Central memory CD8-positive, alpha-beta T cell (primary cell): Measurements from ENCODE around the gene GUCY2F.

Experiments
- ATAC-seq: fragments of 150-1000 bp; cut with Tn5 transposase; replicated peaks from 2 replicates; pipeline ENCODE4 v1.10.0; 2022; ENCODE audit warnings: mild to moderate bottlenecking, moderate FRiP score, moderate number of reproducible peaks; ENCODE audit not compliant: poor library complexity, severe bottlenecking; ENCODE audit errors: extremely low read depth
- DNase-seq, 2 donors: peaks; one replicate each; pipeline ENCODE4 v3.0.0; 2021; ENCODE audit warnings: low spot score in 2 of 2
- H3K27ac Mint-ChIP-seq: one replicate; pipeline ENCODE4 v1.8.0; 2022; ENCODE audit warnings: low read depth, mild to moderate bottlenecking, moderate library complexity, mixed read lengths
- H3K27me3 Mint-ChIP-seq: one replicate; pipeline ENCODE4 v1.8.0; 2022; ENCODE audit warnings: mixed read lengths
- H3K36me3 Mint-ChIP-seq: one replicate; pipeline ENCODE4 v1.8.0; 2022; ENCODE audit warnings: mild to moderate bottlenecking, moderate library complexity, mixed read lengths; ENCODE audit not compliant: insufficient read depth
- H3K4me1 Mint-ChIP-seq: one replicate; pipeline ENCODE4 v1.8.0; 2022; ENCODE audit warnings: mixed read lengths
- H3K4me3 Mint-ChIP-seq: one replicate; pipeline ENCODE4 v1.8.0; 2022; ENCODE audit warnings: mild to moderate bottlenecking, moderate library complexity, mixed read lengths
- H3K9me3 Mint-ChIP-seq: one replicate; pipeline ENCODE4 v1.8.0; 2022; ENCODE audit warnings: mixed read lengths

Gene GUCY2F

DNA sequence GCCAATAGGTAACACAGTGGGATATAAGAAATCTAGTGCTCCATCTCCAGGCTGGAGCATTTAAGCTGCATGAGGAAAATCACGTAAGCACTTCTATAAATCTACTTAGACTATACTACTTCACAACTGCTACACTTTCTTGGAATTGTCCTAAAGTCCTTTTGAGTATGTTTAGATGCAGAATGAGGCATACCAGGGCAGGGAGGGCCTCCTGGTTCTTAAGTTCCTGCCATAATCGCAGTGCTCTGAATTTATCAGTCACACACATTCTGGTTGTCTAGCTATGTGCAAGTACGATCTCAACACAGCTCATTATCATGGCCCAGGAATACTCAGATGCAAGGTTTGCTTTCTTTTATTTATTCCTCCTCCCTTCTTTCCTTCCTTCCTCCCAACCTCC lies 130.3 kb downstream of the GUCY2F start:
- H3K9me3 Mint-ChIP-seq = no peaks in the 10 kb centered on the region
- H3K4me1 Mint-ChIP-seq = no peaks in the 10 kb centered on the region
- H3K27me3 Mint-ChIP-seq = no peaks in the 10 kb centered on the region
- H3K36me3 Mint-ChIP-seq = no peaks in the 10 kb centered on the region
- H3K4me3 Mint-ChIP-seq = no peak overlapping the region
- ATAC-seq (no peak), DNase-seq (no peak)
- no peak overlapping the region for H3K27ac Mint-ChIP-seq

DNA sequence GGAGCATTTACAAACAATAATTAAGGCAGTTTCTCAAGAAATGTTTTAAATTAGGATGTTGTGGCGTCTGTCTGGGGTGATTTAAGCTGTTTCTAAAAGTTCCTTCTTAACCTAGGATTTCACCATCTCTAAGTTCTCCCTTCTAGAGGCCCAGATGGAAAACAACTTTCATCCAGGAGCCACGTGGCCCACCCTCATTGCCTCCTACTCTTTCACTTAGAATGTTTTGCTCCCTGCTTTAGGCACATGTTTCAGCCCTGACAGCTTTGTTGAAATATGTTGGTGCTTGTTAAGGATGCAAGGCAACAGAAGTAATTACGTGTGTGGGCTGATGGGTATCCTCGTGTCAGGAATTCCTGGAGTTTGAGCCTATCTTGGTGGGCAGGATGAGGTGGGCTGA lies 131.3 kb downstream of the GUCY2F start:
- DNase-seq (no peak), ATAC-seq (no peak)
- Mint-ChIP-seq H3K4me3 (no peak overlapping the region), H3K27ac (no peak overlapping the region), H3K36me3 (no peaks in the 10 kb centered on the region), H3K27me3 (no peaks in the 10 kb centered on the region), H3K4me1 (no peaks in the 10 kb centered on the region), H3K9me3 (no peaks in the 10 kb centered on the region)

DNA sequence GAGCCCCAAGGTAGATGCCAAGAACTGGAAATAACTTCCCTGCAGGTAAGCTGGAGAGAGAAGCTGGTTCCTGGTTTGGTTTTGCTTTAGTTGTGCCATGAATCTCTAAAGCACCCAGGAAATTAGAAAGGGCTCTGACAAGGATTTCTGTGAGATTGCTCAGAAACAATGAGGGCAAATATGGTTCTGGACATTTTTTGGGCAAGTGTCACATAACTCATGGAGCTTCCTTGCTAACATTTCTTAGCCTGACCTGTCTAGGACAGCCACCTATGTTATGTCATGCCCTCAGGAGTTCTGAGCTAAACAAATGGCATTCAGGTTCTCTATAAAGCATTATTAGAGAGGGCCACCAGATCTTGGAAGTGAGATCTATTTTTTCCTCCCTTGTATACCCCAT lies 131.8 kb downstream of the GUCY2F start:
- no peak overlapping the region for H3K27ac Mint-ChIP-seq
- ATAC-seq (no peak), DNase-seq (no peak)
- H3K36me3 Mint-ChIP-seq = no peaks in the 10 kb centered on the region
- no peak overlapping the region for H3K4me3 Mint-ChIP-seq
- H3K27me3 Mint-ChIP-seq = no peaks in the 10 kb centered on the region
- H3K4me1 Mint-ChIP-seq = no peaks in the 10 kb centered on the region
- H3K9me3 Mint-ChIP-seq = no peaks in the 10 kb centered on the region

DNA sequence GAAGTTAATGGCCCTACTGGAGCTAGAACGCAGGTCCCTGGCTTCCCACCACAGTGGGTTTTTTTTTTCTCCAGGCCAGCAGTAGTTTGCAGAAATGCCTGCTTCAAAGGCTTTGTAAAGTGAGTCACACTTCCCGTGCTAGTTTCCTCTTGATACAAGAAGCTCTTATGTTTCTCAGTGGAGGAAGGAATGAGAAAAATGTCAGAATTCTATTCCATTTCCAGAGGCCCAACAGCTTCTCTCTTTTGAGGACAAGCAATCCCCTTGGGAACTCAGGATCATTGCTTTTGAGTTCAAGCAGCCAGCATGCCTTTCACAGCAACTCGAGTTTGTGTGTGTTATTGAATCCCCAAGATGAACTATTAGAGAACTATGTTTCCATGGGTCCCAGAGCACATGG lies 134.3 kb downstream of the GUCY2F start:
- no peaks in the 10 kb centered on the region for H3K9me3 Mint-ChIP-seq
- DNase-seq (no peak), ATAC-seq (no peak)
- no peak overlapping the region for H3K4me3 Mint-ChIP-seq
- no peaks in the 10 kb centered on the region for H3K27me3 Mint-ChIP-seq
- H3K27ac Mint-ChIP-seq = no peak overlapping the region
- no peaks in the 10 kb centered on the region for H3K4me1 Mint-ChIP-seq
- no peaks in the 10 kb centered on the region for H3K36me3 Mint-ChIP-seq

DNA sequence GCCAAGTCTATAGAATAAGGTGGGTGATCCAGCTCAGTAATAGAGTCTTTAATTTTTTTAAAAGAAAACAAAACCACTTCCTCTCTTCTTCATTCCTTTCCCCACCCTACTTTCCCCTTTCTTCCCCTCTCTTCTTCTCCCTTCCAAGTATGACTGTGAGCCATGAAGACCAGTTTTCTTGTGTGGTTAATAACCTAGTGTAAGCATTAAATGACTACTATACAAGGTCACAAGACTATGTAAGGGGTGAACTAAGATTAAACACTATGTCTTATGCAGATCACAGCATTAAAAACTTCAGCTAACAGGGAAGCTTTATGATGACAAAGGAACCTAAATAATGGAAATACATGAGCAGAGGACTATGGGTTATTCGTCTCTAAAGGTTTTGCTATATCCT lies 135.4 kb downstream of the GUCY2F start:
- ATAC-seq = no peak
- Mint-ChIP-seq H3K4me3 (no peak overlapping the region), H3K4me1 (no peaks in the 10 kb centered on the region)

DNA sequence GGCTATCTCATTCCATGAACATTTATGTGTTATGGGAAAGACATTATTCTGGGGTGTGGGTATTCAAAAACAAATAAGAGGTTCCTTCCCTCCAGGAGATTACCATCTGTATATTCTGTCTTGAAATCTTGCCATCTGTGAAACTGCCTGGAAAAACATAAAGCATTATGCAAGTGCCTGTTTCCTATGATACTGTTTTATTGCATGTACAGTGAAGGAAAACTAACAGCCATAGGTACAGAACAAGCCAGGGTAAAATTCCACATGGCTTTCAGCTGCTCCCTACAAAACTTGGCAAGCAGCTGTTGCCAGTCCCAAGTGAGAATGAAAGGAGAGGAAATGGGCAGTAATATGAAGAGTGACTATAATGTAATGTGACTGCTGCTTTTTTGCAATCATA lies 136.0 kb downstream of the GUCY2F start:
- H3K36me3 Mint-ChIP-seq = no peaks in the 10 kb centered on the region
- ATAC-seq (no peak), DNase-seq (no peak)
- no peaks in the 10 kb centered on the region for H3K9me3 Mint-ChIP-seq
- no peaks in the 10 kb centered on the region for H3K4me1 Mint-ChIP-seq
- no peaks in the 10 kb centered on the region for H3K27me3 Mint-ChIP-seq
- no peak overlapping the region for H3K27ac Mint-ChIP-seq
- no peak overlapping the region for H3K4me3 Mint-ChIP-seq

More for the DNA sequence above, 135.4 kb downstream of the GUCY2F start:
- Mint-ChIP-seq H3K27ac (no peak overlapping the region), H3K36me3 (no peaks in the 10 kb centered on the region), H3K27me3 (no peaks in the 10 kb centered on the region), H3K9me3 (no peaks in the 10 kb centered on the region)
- DNase-seq = no peak

DNA sequence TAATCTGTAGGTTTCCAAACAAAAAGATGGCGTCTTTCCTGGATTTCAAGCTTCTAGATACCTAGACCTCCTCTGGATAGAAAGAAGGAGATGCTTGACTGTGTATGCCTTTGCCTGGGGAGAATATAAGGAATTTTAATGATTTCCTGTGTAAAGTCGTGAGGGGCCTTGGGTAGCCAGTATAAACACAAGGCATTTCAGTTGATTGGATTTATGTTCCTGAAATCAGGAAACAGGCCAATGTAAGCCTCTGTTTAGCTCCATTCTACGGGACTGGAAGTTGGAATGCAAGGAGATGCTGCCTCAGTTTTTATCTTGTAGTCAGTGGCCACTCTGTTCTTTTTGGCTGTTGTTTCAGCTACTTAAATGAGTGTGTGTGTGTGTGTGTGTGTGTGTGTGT lies 137.2 kb downstream of the GUCY2F start:
- ATAC-seq = no peak
- H3K27me3 Mint-ChIP-seq = no peaks in the 10 kb centered on the region
- no peak overlapping the region for H3K27ac Mint-ChIP-seq
- no peaks in the 10 kb centered on the region for H3K36me3 Mint-ChIP-seq
- H3K4me1 Mint-ChIP-seq = no peaks in the 10 kb centered on the region
- no peak overlapping the region for H3K4me3 Mint-ChIP-seq
- DNase-seq = no peak
- no peaks in the 10 kb centered on the region for H3K9me3 Mint-ChIP-seq

DNA sequence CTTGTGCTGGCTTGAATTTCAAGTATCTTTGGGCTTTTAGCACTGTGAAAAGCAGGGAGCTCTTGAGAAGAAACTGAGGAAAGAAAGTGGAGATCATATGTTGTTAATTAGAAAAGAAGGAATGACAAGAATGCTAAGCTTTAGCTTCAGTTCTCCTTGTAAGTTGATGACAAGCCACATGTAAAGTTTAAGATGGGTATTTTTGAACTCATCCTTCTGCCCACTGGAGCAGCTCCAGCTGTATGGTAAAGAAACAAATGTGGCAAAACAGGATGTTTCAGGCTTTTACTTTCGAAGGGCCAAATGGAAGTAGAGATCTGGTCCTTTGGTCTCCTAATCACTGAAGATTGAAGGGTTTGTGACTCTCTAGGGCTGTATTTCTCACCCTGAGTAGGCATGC lies 137.8 kb downstream of the GUCY2F start:
- Mint-ChIP-seq H3K9me3 (no peaks in the 10 kb centered on the region), H3K27ac (no peak overlapping the region), H3K4me1 (no peaks in the 10 kb centered on the region), H3K36me3 (no peaks in the 10 kb centered on the region), H3K27me3 (no peaks in the 10 kb centered on the region), H3K4me3 (no peak overlapping the region)
- no peak for ATAC-seq
- DNase-seq = no peak

DNA sequence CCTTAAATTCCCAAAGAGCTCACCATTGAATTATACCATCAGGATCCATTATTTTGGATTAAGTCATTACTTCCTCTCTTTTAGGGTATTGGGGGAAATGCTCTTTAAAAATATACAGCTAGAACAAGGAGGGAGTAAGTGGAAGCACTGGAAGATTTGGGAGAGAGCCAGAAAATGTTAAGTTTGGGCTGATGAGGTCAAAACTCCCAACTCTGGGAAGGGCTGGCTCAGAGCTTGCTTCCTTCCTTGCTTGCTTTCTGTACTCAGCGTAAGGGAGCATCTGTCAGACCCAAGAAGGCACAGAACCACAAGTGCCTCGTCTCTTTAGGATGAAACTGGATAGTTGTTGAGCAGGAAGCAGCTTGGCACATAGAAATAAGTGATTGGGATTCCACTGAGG lies 138.2 kb downstream of the GUCY2F start:
- ATAC-seq (no peak), DNase-seq (no peak)
- Mint-ChIP-seq H3K4me1 (no peaks in the 10 kb centered on the region), H3K36me3 (no peaks in the 10 kb centered on the region), H3K9me3 (no peaks in the 10 kb centered on the region), H3K27me3 (no peaks in the 10 kb centered on the region), H3K27ac (no peak overlapping the region), H3K4me3 (no peak overlapping the region)

DNA sequence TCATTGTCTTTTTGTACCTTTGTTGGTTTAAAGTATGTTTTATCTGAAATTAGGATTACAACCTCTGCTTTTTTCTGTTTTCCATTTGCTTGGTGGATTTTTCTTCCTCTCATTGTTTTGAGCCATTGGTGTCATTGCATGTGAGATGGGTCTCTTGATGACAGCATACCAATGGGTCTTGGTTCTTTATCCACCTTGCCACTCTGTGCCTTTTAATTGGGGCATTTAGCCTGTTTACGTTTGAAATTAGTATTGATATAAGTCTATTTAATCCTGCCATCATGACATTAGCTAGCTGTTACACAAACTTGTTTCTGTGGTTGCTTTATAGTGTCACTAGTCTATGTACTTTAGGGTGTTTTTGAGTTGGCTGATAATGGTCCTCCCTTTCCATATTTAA lies 145.7 kb downstream of the GUCY2F start:
- H3K9me3 Mint-ChIP-seq = no peaks in the 10 kb centered on the region
- H3K4me3 Mint-ChIP-seq = no peak overlapping the region
- ATAC-seq = no peak
- no peak for DNase-seq
- no peak overlapping the region for H3K27ac Mint-ChIP-seq
- no peaks in the 10 kb centered on the region for H3K4me1 Mint-ChIP-seq
- H3K36me3 Mint-ChIP-seq = no peaks in the 10 kb centered on the region
- no peaks in the 10 kb centered on the region for H3K27me3 Mint-ChIP-seq

DNA sequence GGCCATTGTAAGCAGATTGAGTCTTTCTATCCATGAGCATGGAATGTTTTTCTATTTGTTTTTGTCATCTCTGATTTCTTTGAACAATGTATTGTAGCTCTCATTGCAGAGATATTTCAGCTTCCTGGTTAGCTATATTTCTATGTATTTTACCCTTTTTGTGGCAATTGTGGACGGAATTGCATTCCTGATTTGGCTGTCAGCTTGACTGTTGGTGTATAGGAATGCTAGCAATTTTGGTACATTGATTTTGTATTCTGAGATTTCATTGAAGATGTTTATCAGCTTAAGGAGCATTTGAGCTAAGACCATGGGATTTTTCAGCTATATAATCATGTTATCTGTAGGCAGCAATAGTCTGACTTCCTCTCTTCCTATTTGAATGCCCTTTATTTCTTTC lies 154.6 kb downstream of the GUCY2F start:
- Mint-ChIP-seq H3K27ac (no peak overlapping the region), H3K4me1 (no peaks in the 10 kb centered on the region), H3K27me3 (no peaks in the 10 kb centered on the region), H3K4me3 (no peak overlapping the region), H3K36me3 (no peaks in the 10 kb centered on the region), H3K9me3 (no peaks in the 10 kb centered on the region)
- DNase-seq = no peak
- ATAC-seq = no peak
